ENCODE measurements around the gene CST4.
"Not testable (repeated sequence)": the region's sequence is repeated elsewhere in the genome, so short reads cannot be mapped to it uniquely, and the experiment has no call there.

CST4 gene

GRCh38 chr20:23686046-23686750 is 2.6 kb downstream of the CST4 start:
- no peak for DNase-seq

- not testable (repeated sequence) for DNase-seq
These were observed 3.3 kb downstream of the CST4 start for GRCh38 chr20:23685529-23685896.

- no peak for DNase-seq
These were observed 4.6 kb downstream of the CST4 start for GRCh38 chr20:23684261-23684660.

GRCh38 chr20:23683807-23684206 is 5.0 kb downstream of the CST4 start:
- DNase-seq = no peak

GRCh38 chr20:23683281-23683680 is 5.6 kb downstream of the CST4 start:
- no peak for DNase-seq

- DNase-seq = no peak
These were observed 8.7 kb downstream of the CST4 start for GRCh38 chr20:23680146-23680545.

GRCh38 chr20:23679133-23680092 is 9.4 kb downstream of the CST4 start:
- no peak for DNase-seq

- DNase-seq = no peak
These were observed 15.6 kb downstream of the CST4 start for GRCh38 chr20:23673209-23673608.

- DNase-seq = no peak
These were observed 16.7 kb downstream of the CST4 start for GRCh38 chr20:23672158-23672557.

- DNase-seq = no peak
These were observed 17.4 kb downstream of the CST4 start for GRCh38 chr20:23671479-23671878.

- DNase-seq = no peak
These were observed 18.5 kb downstream of the CST4 start for GRCh38 chr20:23670361-23670760.

GRCh38 chr20:23669866-23670265 is 19.0 kb downstream of the CST4 start:
- no peak for DNase-seq

- DNase-seq = no peak
These were observed 19.5 kb downstream of the CST4 start for GRCh38 chr20:23669327-23669726.

GRCh38 chr20:23668477-23668951 is 20.3 kb downstream of the CST4 start:
- DNase-seq = peak; percentile 43

GRCh38 chr20:23667666-23668065 is 21.2 kb downstream of the CST4 start:
- no peak for DNase-seq

GRCh38 chr20:23666698-23667097 is 22.1 kb downstream of the CST4 start:
- no peak for DNase-seq

- no peak for DNase-seq
These were observed 22.6 kb downstream of the CST4 start for GRCh38 chr20:23666189-23666588.

- no peak for DNase-seq
These were observed 23.9 kb downstream of the CST4 start for GRCh38 chr20:23664954-23665353.

GRCh38 chr20:23664046-23664445 is 24.8 kb downstream of the CST4 start:
- not testable (repeated sequence) for DNase-seq

GRCh38 chr20:23663180-23663579 is 25.7 kb downstream of the CST4 start:
- DNase-seq = no peak

GRCh38 chr20:23662276-23662870 is 26.5 kb downstream of the CST4 start:
- no peak for DNase-seq

- DNase-seq = no peak
These were observed 27.8 kb downstream of the CST4 start for GRCh38 chr20:23661002-23661429.
